Type B pancreatic cell (in vitro differentiated cells): ENCODE data around the gene SBF1. TPM values are rescaled to one million over a fixed set of nuclear protein-coding genes. Genes with fewer than 3 reads are reported as not detected.
A peak's percentile ranks its signal among the peaks of the same experiment; 100 is the strongest.

Source experiments
- DNase-seq: peaks from one replicate; pipeline ENCODE4 v3.0.0; 2021; ENCODE audit warnings: mixed read lengths; ENCODE audit not compliant: unreplicated experiment; ENCODE audit errors: extremely low spot score
- H3K27ac Mint-ChIP-seq: 2 replicates; pipeline ENCODE4 v1.8.0; 2021; ENCODE audit warnings: mild to moderate bottlenecking, mixed read lengths
- H3K27me3 Mint-ChIP-seq: 2 replicates; pipeline ENCODE4 v1.8.0; 2021; ENCODE audit warnings: mixed read lengths
- H3K36me3 Mint-ChIP-seq: 2 replicates; pipeline ENCODE4 v1.8.0; 2021; ENCODE audit warnings: mixed read lengths
- H3K4me1 Mint-ChIP-seq: one replicate; pipeline ENCODE4 v1.8.0; 2021; ENCODE audit warnings: mixed read lengths; ENCODE audit not compliant: unreplicated experiment
- H3K4me3 Mint-ChIP-seq: 2 replicates; pipeline ENCODE4 v1.8.0; 2021; ENCODE audit warnings: mild to moderate bottlenecking, mixed read lengths
- H3K9me3 Mint-ChIP-seq: 2 replicates; pipeline ENCODE4 v1.8.0; 2021; ENCODE audit warnings: mixed read lengths
- total RNA-seq: library from RNA; stranded (reverse); gene quantifications from 2 replicates; pipeline ENCODE4 v1.2.1, GENCODE V29; 2021; ENCODE audit warnings: low replicate concordance
- TF ChIP-seq, protein P1 (sequence below): fragments of 200-600 bp; sonication (generic); conservative IDR thresholded peaks from 2 replicates; pipeline ENCODE4 v1.5.0; 2021; ENCODE audit warnings: antibody characterized with exemption, mild to moderate bottlenecking

Gene SBF1
- total RNA-seq, 1 donor from 2014 or later = 119 TPM

DNA sequence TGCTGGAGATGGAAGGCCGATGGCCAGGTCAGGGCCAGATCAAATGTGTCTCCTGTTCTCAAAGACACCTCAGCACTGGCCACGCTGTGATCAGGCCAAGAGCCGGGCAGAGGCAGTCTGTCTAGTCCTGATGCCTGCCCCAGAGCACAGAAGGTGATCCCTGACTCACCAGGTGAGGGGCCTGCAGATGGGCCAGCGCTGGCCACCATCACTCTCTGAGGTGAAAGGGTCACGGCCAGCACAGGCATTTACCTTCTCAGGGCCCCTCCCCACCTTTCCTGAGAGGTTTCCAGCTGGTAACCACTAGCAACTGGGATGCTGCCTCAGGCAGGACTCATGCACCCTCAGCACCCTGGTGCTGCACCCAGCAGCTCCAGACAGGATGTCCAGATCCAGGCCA lies 2.9 kb downstream of the SBF1 start:
- TF ChIP-seq, protein P1, sequence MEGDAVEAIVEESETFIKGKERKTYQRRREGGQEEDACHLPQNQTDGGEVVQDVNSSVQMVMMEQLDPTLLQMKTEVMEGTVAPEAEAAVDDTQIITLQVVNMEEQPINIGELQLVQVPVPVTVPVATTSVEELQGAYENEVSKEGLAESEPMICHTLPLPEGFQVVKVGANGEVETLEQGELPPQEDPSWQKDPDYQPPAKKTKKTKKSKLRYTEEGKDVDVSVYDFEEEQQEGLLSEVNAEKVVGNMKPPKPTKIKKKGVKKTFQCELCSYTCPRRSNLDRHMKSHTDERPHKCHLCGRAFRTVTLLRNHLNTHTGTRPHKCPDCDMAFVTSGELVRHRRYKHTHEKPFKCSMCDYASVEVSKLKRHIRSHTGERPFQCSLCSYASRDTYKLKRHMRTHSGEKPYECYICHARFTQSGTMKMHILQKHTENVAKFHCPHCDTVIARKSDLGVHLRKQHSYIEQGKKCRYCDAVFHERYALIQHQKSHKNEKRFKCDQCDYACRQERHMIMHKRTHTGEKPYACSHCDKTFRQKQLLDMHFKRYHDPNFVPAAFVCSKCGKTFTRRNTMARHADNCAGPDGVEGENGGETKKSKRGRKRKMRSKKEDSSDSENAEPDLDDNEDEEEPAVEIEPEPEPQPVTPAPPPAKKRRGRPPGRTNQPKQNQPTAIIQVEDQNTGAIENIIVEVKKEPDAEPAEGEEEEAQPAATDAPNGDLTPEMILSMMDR = no peak
- DNase-seq = no peak
- peaks cover 36% of the 10 kb centered on the region for H3K4me1 Mint-ChIP-seq

DNA sequence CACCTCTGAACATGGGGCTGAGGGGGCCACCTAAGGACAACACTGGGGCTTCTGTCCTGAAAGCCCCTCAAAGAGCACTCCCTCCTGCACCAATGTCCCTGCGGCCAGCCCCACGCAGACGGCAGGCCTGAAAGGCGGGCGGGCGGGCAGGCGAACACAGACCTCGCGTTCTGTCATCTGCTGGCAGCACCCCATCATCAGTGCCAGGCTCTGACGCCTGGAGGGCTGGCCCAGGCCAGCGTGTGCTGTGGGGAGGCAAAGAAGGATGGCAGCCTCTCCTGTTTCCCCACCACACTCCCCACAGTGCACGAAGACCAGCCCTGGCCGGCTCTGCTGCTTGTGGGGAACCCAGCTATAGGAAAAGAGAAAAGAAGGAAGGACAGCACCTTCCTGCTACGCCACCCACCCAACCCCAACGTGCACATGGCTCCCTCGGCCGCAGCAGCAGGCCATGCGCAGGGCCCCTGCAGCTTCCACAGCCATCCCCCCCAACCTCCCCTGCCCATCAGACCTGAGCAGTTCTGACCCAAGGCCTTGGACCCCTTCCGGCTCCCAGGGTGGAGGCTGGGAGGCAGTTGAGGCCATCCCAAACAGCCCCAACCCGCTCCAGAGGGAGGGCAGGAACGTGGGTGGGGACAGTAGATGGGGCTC lies 3.5 kb downstream of the SBF1 start:
- H3K27me3 Mint-ChIP-seq = no peaks in the 10 kb centered on the region
- peak overlapping the region; percentile 73 for H3K4me3 Mint-ChIP-seq
- peak overlapping the region; percentile 90 for H3K27ac Mint-ChIP-seq
- peaks cover 31% of the 10 kb centered on the region for H3K4me1 Mint-ChIP-seq
- no peaks in the 10 kb centered on the region for H3K9me3 Mint-ChIP-seq
- peaks cover 4% of the 10 kb centered on the region for H3K36me3 Mint-ChIP-seq
- TF ChIP-seq, protein P1 = no peak
- DNase-seq = no peak

More for the DNA sequence above, 2.9 kb downstream of the SBF1 start:
- peaks cover 3% of the 10 kb centered on the region for H3K27me3 Mint-ChIP-seq
- H3K27ac Mint-ChIP-seq = peak overlapping the region; percentile 55
- H3K36me3 Mint-ChIP-seq = peaks cover 4% of the 10 kb centered on the region
- no peaks in the 10 kb centered on the region for H3K9me3 Mint-ChIP-seq
- H3K4me3 Mint-ChIP-seq = peak overlapping the region; percentile 75

DNA sequence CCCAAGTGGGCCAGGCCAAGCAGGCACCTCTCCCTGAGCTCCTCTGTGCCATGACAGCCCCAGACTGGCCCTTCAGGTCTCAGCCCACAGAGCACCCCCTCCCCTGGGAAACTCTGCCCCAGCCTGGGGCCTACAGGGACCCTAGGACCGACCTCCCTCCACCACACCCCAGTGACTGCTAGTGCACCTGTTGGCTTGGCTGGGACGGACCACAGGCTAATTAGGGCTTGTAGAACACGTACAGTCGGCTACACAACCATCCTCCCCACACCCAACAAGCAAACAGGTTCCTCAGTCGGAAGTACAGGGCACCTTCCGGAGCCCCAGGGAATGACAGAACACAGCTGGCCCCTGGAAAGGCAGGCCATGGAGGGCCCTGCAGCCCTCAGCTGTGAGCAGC lies 4.3 kb downstream of the SBF1 start:
- Mint-ChIP-seq H3K4me1 (peaks cover 29% of the 10 kb centered on the region), H3K36me3 (peaks cover 4% of the 10 kb centered on the region), H3K4me3 (peak overlapping the region; percentile 73), H3K9me3 (no peaks in the 10 kb centered on the region), H3K27me3 (no peaks in the 10 kb centered on the region), H3K27ac (peak overlapping the region; percentile 90)
- no peak for DNase-seq
- TF ChIP-seq, protein P1 = no peak

DNA sequence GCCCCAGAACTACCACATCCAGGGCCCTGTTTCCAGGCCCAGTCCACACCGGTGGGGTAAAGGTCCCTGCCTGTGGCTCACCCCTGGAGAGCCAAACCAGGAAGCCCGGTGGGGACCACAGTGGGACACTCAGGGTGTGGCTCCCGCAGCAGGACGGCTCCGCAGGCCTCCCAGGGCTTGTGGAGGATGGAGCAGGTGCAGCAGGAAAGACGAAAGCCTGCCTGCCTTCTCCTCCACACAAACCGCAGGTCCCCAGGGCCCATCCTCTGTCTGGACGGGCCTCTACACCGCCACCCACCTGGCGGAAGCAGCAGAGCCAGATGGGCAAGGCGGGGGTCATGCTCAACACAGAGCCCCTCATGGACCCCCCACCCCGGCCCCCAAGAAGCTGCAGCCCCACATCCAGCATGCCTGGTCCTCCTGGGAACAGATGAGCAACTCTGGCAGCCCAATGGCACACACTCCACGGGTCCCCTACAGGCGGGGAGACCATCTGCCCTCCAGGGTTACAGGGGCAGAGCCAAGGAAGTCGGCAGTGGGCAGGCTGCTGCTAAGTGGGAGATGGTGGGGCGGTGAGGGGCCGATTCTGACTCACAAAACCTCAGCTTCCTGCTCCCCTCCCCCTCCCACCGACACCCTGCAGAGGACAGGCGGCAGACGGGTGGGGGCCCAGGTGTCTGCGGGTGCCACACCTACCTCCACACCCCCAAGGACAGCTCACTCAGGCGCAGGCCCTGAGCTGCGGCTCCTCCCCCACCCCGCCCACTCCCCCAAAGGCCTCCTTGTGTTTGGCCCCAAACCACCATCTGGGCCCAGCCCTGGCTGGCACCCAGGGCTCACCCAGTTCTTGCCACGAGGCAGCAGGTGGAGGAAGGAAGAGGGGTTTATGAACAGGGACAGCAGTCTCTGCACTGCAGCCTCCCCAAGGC lies 5.2 kb downstream of the SBF1 start:
- no peaks in the 10 kb centered on the region for H3K27me3 Mint-ChIP-seq
- peaks cover 27% of the 10 kb centered on the region for H3K4me1 Mint-ChIP-seq
- no peaks in the 10 kb centered on the region for H3K9me3 Mint-ChIP-seq
- H3K27ac Mint-ChIP-seq = peak overlapping the region; percentile 90
- peak overlapping the region; percentile 73 for H3K4me3 Mint-ChIP-seq
- H3K36me3 Mint-ChIP-seq = peaks cover 4% of the 10 kb centered on the region
- TF ChIP-seq, protein P1 = no peak
- no peak for DNase-seq

DNA sequence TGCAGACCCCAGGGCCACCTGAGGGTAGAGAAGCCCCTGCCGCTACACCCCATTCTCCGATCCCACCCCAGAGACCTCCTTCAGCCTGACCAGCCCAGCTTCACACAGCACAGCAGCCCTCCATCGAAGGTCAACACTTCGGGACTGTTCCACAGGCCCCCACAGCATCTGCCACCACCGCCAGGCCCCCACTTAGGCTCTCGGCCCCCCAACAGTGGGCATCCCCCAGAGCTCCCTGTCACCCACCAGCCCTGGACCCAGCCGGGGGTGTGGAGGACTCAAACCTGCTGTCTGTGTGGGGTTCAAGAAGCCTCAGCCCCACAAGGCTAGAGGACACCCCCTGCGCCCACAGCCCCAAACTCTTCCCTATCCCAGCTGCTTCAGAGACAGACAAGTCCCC lies 6.2 kb downstream of the SBF1 start:
- DNase-seq = no peak
- Mint-ChIP-seq H3K27ac (peak overlapping the region; percentile 36), H3K9me3 (no peaks in the 10 kb centered on the region), H3K36me3 (peaks cover 6% of the 10 kb centered on the region), H3K4me1 (peaks cover 21% of the 10 kb centered on the region), H3K4me3 (no peak overlapping the region), H3K27me3 (no peaks in the 10 kb centered on the region)
- TF ChIP-seq, protein P1 = no peak
